ENCODE data around the gene ZNF609.

GRCh38 chr15:64527263-64527984 is 67.0 kb downstream of the ZNF609 start:
- no peak for TF ChIP-seq CTCF (IDR thresholded peaks at IDR 0.05)
- TF ChIP-seq POLR2A (IDR thresholded peaks at IDR 0.05) = no peak

Data from lower leg skin (tissue), 3 donors.